HUES6 (cell line): ENCODE results near the gene SSB.
"Not testable (repeated sequence)": the region's sequence is repeated elsewhere in the genome, so short reads cannot be mapped to it uniquely, and the experiment has no call there.

Experiments used
- H3K27ac ChIP-seq: 2 replicates; pipeline ENCODE4 v1.7.0; 2013; ENCODE audit warnings: low read depth, mild to moderate bottlenecking, low read length, inconsistent platforms
- H3K27me3 ChIP-seq: 2 replicates; pipeline ENCODE4 v1.6.1; 2013; ENCODE audit warnings: low read length; ENCODE audit not compliant: control insufficient read depth, insufficient read depth
- H3K36me3 ChIP-seq: 2 replicates; pipeline ENCODE4 v1.6.1; 2013; ENCODE audit warnings: low read length; ENCODE audit not compliant: control insufficient read depth, insufficient read depth
- H3K4me1 ChIP-seq: 2 replicates; pipeline ENCODE4 v1.6.1; 2013; ENCODE audit warnings: low read length; ENCODE audit not compliant: control insufficient read depth, insufficient read depth
- H3K4me3 ChIP-seq: 2 replicates; pipeline ENCODE4 v1.5.1; 2013; ENCODE audit warnings: low read depth, low read length
- H3K9ac ChIP-seq: one replicate; pipeline ENCODE4 v1.6.1; 2013; ENCODE audit warnings: mild to moderate bottlenecking, low read length
- H3K9me3 ChIP-seq: 2 replicates; pipeline ENCODE4 v1.6.1; 2013; ENCODE audit warnings: low read depth, low read length; ENCODE audit not compliant: control insufficient read depth, insufficient read depth

SSB gene

GRCh38 chr2:169782513-169782912 is 16.2 kb upstream of the SSB start:
- H3K27ac ChIP-seq, result no peak overlapping the region
- H3K4me1 ChIP-seq, result peaks cover 4% of the 10 kb centered on the region; the same call in 1 of the 2 replicates
- H3K9me3 ChIP-seq, result no peaks in the 10 kb centered on the region
- no peaks in the 10 kb centered on the region for H3K36me3 ChIP-seq
- no peak overlapping the region for H3K4me3 ChIP-seq
- H3K9ac ChIP-seq, result no peak overlapping the region
- H3K27me3 ChIP-seq, result no peaks in the 10 kb centered on the region

GRCh38 chr2:169790581-169790980 is 8.1 kb upstream of the SSB start:
- Histone ChIP-seq H3K27me3 (no peaks in the 10 kb centered on the region), H3K9me3 (no peaks in the 10 kb centered on the region), H3K36me3 (no peaks in the 10 kb centered on the region), H3K4me1 (peaks cover 10% of the 10 kb centered on the region), H3K27ac (no peak overlapping the region), H3K4me3 (no peak overlapping the region), H3K9ac (no peak overlapping the region)

- peaks cover 11% of the 10 kb centered on the region for H3K4me1 ChIP-seq
- H3K27ac ChIP-seq, result no peak overlapping the region
- no peaks in the 10 kb centered on the region for H3K9me3 ChIP-seq
- no peak overlapping the region for H3K4me3 ChIP-seq
- H3K36me3 ChIP-seq, result no peaks in the 10 kb centered on the region
- H3K9ac ChIP-seq, result no peak overlapping the region
- H3K27me3 ChIP-seq, result no peaks in the 10 kb centered on the region
Measured at GRCh38 chr2:169795181-169795580, 3.5 kb upstream of the SSB start.

GRCh38 chr2:169796441-169796840 is 2.2 kb upstream of the SSB start:
- no peaks in the 10 kb centered on the region for H3K27me3 ChIP-seq
- H3K4me3 ChIP-seq, result no peak overlapping the region
- H3K36me3 ChIP-seq, result peaks cover 7% of the 10 kb centered on the region
- H3K9ac ChIP-seq, result no peak overlapping the region
- H3K9me3 ChIP-seq, result no peaks in the 10 kb centered on the region
- peaks cover 11% of the 10 kb centered on the region for H3K4me1 ChIP-seq
- H3K27ac ChIP-seq, result no peak overlapping the region

- no peak overlapping the region for H3K9ac ChIP-seq
- H3K27ac ChIP-seq, result no peak overlapping the region
- H3K36me3 ChIP-seq, result peaks cover 19% of the 10 kb centered on the region
- no peak overlapping the region for H3K4me3 ChIP-seq
- H3K4me1 ChIP-seq, result peaks cover 11% of the 10 kb centered on the region
- no peaks in the 10 kb centered on the region for H3K9me3 ChIP-seq
- H3K27me3 ChIP-seq, result no peaks in the 10 kb centered on the region
Measured at GRCh38 chr2:169797601-169798000, 1.1 kb upstream of the SSB start.

GRCh38 chr2:169798397-169798717 is 314 bp upstream of the SSB start:
- H3K4me3 ChIP-seq, result peak overlapping the region; percentile 89
- H3K9ac ChIP-seq, result no peak overlapping the region
- peaks cover 11% of the 10 kb centered on the region for H3K4me1 ChIP-seq
- peaks cover 26% of the 10 kb centered on the region for H3K36me3 ChIP-seq
- peak overlapping the region; percentile 85; the same call in 1 of the 2 replicates for H3K27ac ChIP-seq
- H3K27me3 ChIP-seq, result no peaks in the 10 kb centered on the region
- no peaks in the 10 kb centered on the region for H3K9me3 ChIP-seq

GRCh38 chr2:169803480-169803879 is 4.8 kb downstream of the SSB start:
- Histone ChIP-seq H3K9me3 (no peaks in the 10 kb centered on the region), H3K27me3 (no peaks in the 10 kb centered on the region), H3K9ac (no peak overlapping the region), H3K4me3 (no peak overlapping the region), H3K4me1 (0 out of 2 replicates have a peak, but pooled peaks cover under 1% of the 10 kb centered on the region), H3K27ac (no peak overlapping the region), H3K36me3 (peaks cover 73% of the 10 kb centered on the region)

- H3K4me3 ChIP-seq, result no peak overlapping the region
- H3K27me3 ChIP-seq, result no peaks in the 10 kb centered on the region
- no peaks in the 10 kb centered on the region for H3K9me3 ChIP-seq
- 0 out of 2 replicates have a peak, but pooled peaks cover 6% of the 10 kb centered on the region for H3K4me1 ChIP-seq
- no peak overlapping the region for H3K27ac ChIP-seq
- no peak overlapping the region for H3K9ac ChIP-seq
- H3K36me3 ChIP-seq, result peaks cover 95% of the 10 kb centered on the region
Measured at GRCh38 chr2:169806586-169806985, 7.9 kb downstream of the SSB start.

GRCh38 chr2:169808221-169808620 is 9.6 kb downstream of the SSB start:
- Histone ChIP-seq H3K4me1 (0 out of 2 replicates have a peak, but pooled peaks cover 6% of the 10 kb centered on the region), H3K9ac (no peak overlapping the region), H3K4me3 (no peak overlapping the region), H3K27ac (no peak overlapping the region), H3K36me3 (peaks cover 95% of the 10 kb centered on the region), H3K27me3 (no peaks in the 10 kb centered on the region), H3K9me3 (no peaks in the 10 kb centered on the region)

- H3K36me3 ChIP-seq, result peaks cover 87% of the 10 kb centered on the region
Measured at GRCh38 chr2:169815849-169816248, 17.2 kb downstream of the SSB start.

GRCh38 chr2:169816961-169817360 is 18.3 kb downstream of the SSB start:
- not testable (repeated sequence) for H3K27ac ChIP-seq, H3K27me3 ChIP-seq, H3K4me1 ChIP-seq, H3K9me3 ChIP-seq, H3K4me3 ChIP-seq, H3K9ac ChIP-seq
- peaks cover 87% of the 10 kb centered on the region for H3K36me3 ChIP-seq

More at GRCh38 chr2:169815849-169816248, 17.2 kb downstream of the SSB start:
- Histone ChIP-seq H3K4me1 (0 out of 2 replicates have a peak, but pooled peaks cover 6% of the 10 kb centered on the region), H3K27ac (no peak overlapping the region), H3K27me3 (no peaks in the 10 kb centered on the region), H3K9ac (no peak overlapping the region), H3K9me3 (no peaks in the 10 kb centered on the region), H3K4me3 (no peak overlapping the region)

- H3K27ac ChIP-seq, H3K9ac ChIP-seq, H3K27me3 ChIP-seq, H3K4me1 ChIP-seq, H3K9me3 ChIP-seq, H3K4me3 ChIP-seq: not testable (repeated sequence)
- H3K36me3 ChIP-seq, result peaks cover 85% of the 10 kb centered on the region
Measured at GRCh38 chr2:169817369-169817768, 18.7 kb downstream of the SSB start.
